Renal cortical epithelial cell (primary cell): ENCODE data around the gene GRM4. TPM values are rescaled to one million over a fixed set of nuclear protein-coding genes. Genes with fewer than 3 reads are reported as not detected.
"Not testable (repeated sequence)": the region's sequence is repeated elsewhere in the genome, so short reads cannot be mapped to it uniquely, and the experiment has no call there.

Source experiments
- DNase-seq: peaks from one replicate; pipeline ENCODE4 v3.0.0-alpha.2; 2011; ENCODE audit warnings: low read depth
- total RNA-seq: library from RNA; depleted of rRNA; stranded (reverse); fragments of >200 nt; gene quantifications from 2 replicates; pipeline ENCODE4 v1.2.3, GENCODE V29; 2014

GRM4 gene
- total RNA-seq, 1 donor from 2014 or later = 0.05 TPM

GRCh38 chr6:34043359-34043758 lies 102.5 kb downstream of the GRM4 start:
- DNase-seq = no peak

- DNase-seq = not testable (repeated sequence)
These were observed 103.9 kb downstream of the GRM4 start for GRCh38 chr6:34041998-34042397.

GRCh38 chr6:34041385-34041784 lies 104.5 kb downstream of the GRM4 start:
- DNase-seq = no peak

GRCh38 chr6:34039943-34040342 lies 105.9 kb downstream of the GRM4 start:
- DNase-seq = no peak

- no peak for DNase-seq
These were observed 108.7 kb downstream of the GRM4 start for GRCh38 chr6:34037151-34037550.

- DNase-seq = no peak
These were observed 109.4 kb downstream of the GRM4 start for GRCh38 chr6:34036357-34037069.

- DNase-seq = no peak
These were observed 110.1 kb downstream of the GRM4 start for GRCh38 chr6:34035704-34036356.

GRCh38 chr6:34035161-34035560 lies 110.7 kb downstream of the GRM4 start:
- DNase-seq = no peak

- no peak for DNase-seq
These were observed 113.0 kb downstream of the GRM4 start for GRCh38 chr6:34032856-34033255.

GRCh38 chr6:34031625-34032383 lies 114.1 kb downstream of the GRM4 start:
- no peak for DNase-seq

GRCh38 chr6:34030831-34031624 lies 114.9 kb downstream of the GRM4 start:
- no peak for DNase-seq

GRCh38 chr6:34029489-34030280 lies 116.2 kb downstream of the GRM4 start:
- no peak for DNase-seq

- no peak for DNase-seq
These were observed 117.1 kb downstream of the GRM4 start for GRCh38 chr6:34028691-34029360.

- no peak for DNase-seq
These were observed 117.9 kb downstream of the GRM4 start for GRCh38 chr6:34027939-34028441.

- DNase-seq = no peak
These were observed 118.4 kb downstream of the GRM4 start for GRCh38 chr6:34027445-34027936.

GRCh38 chr6:34025861-34026260 lies 120.0 kb downstream of the GRM4 start:
- no peak for DNase-seq

- DNase-seq = no peak
These were observed 120.6 kb downstream of the GRM4 start for GRCh38 chr6:34025112-34025807.

GRCh38 chr6:34022873-34023255 lies 123.0 kb downstream of the GRM4 start:
- DNase-seq = no peak

- no peak for DNase-seq
These were observed 123.5 kb downstream of the GRM4 start for GRCh38 chr6:34022250-34022872.
